GM19438 (cell line): ENCODE data around the gene WDR87.

Experiments used
- ATAC-seq: cut with Tn5 transposase; IDR thresholded peaks from one replicate; pipeline ENCODE4 v1.9.1; 2021; ENCODE audit warnings: low read depth; ENCODE audit not compliant: unreplicated experiment

Gene WDR87

DNA sequence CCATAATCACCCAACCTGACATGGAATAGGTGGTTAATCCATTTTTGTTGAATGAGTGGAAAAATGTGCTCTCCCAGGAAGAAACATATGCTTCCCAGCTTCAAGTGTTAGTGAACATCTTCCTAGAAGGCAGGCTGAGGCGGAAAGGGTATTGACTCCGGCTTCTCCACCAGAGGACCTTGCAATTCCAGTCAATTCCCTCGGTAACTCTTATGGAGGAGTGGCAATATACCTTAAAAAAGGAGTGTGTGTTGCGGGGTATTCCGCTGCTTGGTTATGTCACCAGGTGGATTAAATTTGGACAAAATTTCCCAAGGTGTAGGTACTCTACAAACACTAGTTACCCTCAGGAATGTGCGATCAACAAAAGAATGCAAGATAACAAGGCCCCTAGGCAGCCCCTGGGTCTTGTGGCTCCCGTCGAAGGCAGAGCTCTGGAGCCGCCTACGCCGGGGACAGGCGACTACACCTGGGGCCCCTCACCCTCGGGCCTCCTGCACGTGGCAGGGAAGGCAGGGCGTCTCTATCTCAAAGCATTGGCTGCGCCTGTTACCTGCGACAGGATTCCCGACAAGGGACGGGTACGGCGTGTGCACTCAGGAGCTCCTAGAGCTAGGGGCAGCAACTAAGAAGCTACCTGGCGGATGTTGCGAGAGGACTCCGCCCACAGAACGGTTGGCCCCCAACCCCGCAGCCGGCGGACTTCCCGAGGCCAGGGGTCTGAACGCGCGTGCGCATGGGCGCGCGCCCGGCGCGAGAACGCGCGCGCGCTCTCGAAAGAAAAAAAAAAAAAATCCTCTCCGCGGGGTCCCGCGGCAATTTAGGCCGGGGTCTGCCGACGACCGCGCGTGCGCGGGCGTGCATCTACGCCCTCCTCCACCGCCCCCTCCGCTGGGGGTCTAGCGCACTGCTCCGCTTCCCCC lies at the start of gene WDR87:
WDR87 (minus strand) TSS at position 649 of the 923 bp plus-strand sequence. CDS start 8,355 bp downstream, outside the sequence.
- no peak for ATAC-seq

GRCh38 chr19:37955986-37956385 lies 49.6 kb upstream of the WDR87 start:
- no peak for ATAC-seq

DNA sequence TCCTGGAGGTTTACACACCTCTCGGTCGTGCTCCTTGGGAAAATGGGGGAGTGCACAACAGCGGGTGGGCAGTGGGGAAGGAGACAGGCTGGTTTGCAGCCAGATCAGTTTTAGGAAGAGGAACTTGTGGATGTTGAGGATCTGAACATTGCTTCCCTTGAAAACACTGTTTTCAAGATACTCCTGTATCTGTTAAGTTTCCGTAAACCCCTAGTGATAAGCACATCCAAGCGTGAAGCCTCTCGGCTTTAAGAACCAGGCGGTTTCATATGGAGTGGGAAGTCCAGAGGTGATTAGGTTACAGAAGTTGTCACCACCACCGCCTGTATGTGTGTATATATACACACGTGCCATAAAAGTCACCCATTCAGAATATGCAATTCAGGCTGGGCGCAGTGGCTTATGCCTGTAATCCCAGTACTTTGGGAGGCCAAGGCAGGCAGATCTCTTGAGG lies 48.1 kb upstream of the WDR87 start:
- ATAC-seq: no peak

- no peak for ATAC-seq
Measured at GRCh38 chr19:37953918-37954303, 47.5 kb upstream of the WDR87 start.

- no peak for ATAC-seq
Measured at GRCh38 chr19:37953171-37953917, 47.0 kb upstream of the WDR87 start.

GRCh38 chr19:37951816-37952210 lies 45.4 kb upstream of the WDR87 start:
- no peak for ATAC-seq

GRCh38 chr19:37950471-37951175 lies 44.2 kb upstream of the WDR87 start:
- ATAC-seq: no peak

DNA sequence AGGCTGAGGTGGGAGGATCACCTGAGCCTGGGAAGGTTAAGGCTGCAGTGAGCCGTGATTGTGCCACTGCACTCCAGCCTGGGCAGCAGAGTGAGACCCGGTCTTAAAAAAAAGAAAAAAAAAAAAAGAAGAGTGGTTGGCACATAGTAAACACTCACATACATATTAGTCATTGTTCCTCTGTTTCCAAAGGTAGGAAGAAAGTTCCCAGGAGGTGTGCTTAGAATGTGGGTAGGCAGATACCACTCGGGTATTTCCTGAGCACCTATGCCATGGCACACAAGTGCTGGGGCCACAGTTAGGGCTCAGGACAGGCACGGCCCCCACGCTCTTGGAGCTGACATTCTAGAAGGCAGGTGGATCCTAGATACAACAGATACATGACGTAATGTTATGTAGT lies 42.0 kb upstream of the WDR87 start:
- ATAC-seq: no peak

DNA sequence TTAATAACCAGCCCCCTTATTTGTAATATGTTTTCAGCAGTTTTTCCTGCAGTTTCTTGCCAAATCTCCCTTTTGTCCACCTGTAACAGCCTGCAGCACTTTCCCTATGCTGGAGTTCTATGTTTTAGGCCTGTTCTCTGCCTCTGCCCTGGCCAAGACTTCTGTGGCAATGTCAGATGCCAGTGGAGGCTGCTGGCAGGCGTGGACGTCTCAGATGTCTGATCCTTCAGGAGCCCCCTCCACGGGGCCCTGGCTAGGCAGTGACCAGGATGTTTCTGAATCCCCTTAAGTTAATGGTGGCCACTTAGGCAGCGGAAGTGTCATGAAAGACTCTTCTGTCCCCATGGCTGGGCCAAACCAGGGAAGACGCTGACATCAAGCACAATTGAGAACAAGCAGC lies 41.4 kb upstream of the WDR87 start:
- no peak for ATAC-seq

GRCh38 chr19:37946132-37946531 lies 39.7 kb upstream of the WDR87 start:
- ATAC-seq: no peak

- no peak for ATAC-seq
Measured at GRCh38 chr19:37943480-37943879, 37.1 kb upstream of the WDR87 start.

DNA sequence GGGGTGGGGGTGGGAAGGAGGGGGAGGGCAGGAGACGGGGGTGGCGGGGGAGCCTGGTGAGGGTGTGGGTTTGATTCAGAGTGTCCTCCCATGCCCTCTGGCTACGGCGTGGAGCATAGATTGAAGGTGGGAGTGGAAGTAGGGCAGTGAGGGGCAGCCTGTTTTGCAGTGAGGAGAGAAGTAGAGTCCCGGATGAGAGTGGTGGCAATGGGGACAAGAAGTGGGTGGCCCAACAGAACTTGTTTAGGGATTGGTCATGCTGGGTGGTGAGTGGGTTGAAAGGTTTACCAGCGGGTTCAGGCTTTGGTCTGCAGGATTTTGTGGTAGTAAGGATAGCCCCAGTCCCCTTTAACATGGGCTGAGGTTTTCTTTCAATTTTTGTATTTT lies 36.1 kb upstream of the WDR87 start:
- no peak for ATAC-seq

GRCh38 chr19:37941782-37942515 lies 35.6 kb upstream of the WDR87 start:
- no peak for ATAC-seq

- ATAC-seq: no peak
Measured at GRCh38 chr19:37938353-37938752, 32.0 kb upstream of the WDR87 start.

- no peak for ATAC-seq
Measured at GRCh38 chr19:37936886-37937285, 30.5 kb upstream of the WDR87 start.

- no peak for ATAC-seq
Measured at GRCh38 chr19:37936166-37936565, 29.8 kb upstream of the WDR87 start.

GRCh38 chr19:37935341-37935740 lies 28.9 kb upstream of the WDR87 start:
- no peak for ATAC-seq

DNA sequence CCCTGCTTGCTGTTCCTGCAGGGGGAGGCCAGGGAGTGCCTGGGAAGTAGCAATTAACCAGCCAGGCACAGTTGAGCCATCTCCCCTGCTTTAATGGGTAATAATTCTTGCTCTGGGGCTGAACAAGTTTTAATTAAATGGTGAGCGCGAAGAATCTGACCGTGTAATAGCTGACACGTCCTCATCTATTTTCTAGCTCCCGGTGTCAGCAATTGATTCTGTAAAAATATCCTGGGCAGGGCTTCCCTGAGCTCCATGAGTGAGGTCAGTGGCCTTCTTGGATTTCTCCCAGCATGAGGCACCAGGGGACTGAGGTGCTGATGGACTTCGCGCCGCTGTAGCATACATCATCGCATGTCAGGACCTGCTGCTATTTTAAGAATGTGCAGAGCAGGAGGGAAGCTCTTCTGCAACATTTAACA lies 27.6 kb upstream of the WDR87 start:
- no peak for ATAC-seq

- ATAC-seq: no peak
Measured at GRCh38 chr19:37932985-37933936, 26.9 kb upstream of the WDR87 start.
